HG03196 (cell line): ENCODE results near the gene ARHGEF7.
A peak's percentile ranks its signal among the peaks of the same experiment; 100 is the strongest.
"Not testable (repeated sequence)": the region's sequence is repeated elsewhere in the genome, so short reads cannot be mapped to it uniquely, and the experiment has no call there.

Experiments
- ATAC-seq: cut with Tn5 transposase; IDR thresholded peaks from one replicate; pipeline ENCODE4 v1.9.1; 2021; ENCODE audit not compliant: unreplicated experiment

ARHGEF7 gene

DNA sequence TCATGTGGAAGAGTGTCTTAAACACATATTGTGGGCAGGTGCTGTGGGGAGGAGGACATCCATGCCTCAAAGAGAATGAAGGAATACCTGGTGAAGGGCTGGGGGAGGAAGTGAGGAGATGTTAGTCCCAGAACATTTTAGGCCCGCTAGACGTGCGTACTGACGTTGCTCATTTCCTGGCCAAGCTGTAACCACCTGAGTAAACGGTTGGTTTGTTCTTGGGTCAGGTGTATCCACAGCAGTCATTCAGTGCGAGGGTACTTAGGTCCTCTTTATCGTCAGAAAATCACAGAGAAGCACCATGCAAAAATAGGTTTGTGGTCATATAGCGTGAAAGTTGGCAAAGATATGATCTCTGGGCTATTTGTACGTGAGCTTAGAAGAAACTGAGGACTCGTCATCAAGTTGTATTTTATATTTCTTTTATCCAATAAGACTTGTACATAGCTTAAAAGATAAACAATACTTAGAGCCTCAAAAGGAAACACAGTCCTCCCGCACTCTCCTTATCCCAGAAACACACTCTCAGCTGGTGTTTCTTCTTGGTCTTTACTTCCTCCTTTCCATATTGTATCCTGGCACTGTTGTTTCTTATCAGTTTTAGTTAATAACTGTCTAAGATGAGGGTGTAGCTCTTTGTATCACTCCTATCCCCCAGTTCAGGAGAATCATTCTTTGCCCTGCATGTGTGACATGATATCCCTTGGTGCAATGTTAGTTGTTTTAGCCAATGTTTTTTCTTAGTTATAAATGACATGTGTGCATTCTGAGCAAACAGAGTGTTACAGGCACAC is 52.0 kb downstream of the ARHGEF7 start:
- no peak for ATAC-seq

DNA sequence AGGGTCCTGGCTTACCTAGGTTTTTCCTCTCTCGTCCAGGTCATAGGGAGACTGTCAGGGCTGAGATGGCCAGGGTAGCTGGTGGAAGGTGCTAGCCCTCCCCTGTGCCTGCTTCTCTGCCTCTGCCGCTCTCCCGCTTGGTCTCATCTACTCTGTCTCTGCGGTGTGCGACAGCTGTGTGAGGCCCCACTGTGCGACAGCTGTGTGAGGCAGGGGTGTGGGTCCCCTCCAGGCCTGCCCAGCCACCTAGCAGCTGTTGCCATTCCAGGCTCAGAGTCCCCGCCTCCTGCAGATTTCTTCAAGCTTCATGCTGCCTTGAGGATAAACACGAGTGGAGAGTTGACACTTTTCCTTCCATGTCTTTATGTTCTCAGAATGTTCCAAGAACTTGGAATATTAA is 53.0 kb downstream of the ARHGEF7 start:
- ATAC-seq: no peak

DNA sequence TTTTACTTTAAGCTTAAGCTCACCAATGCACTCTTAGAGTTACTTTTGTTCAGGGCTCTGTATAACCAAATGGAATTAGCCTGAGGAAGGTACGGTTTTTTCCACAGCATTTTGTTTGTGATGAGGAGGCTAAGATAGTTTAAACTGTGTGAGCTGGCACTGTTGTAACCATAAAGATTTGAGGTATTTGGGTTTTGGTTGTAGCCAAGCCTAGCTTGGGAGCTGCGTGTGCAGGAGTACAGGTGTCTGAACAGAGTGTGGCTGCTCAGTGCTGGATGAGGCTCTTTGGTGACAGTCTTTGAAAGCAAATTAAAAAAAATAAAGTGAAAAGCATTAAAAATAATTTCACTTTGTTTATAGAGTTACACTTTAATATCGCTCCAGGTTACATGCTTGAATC is 56.0 kb downstream of the ARHGEF7 start:
- no peak for ATAC-seq

DNA sequence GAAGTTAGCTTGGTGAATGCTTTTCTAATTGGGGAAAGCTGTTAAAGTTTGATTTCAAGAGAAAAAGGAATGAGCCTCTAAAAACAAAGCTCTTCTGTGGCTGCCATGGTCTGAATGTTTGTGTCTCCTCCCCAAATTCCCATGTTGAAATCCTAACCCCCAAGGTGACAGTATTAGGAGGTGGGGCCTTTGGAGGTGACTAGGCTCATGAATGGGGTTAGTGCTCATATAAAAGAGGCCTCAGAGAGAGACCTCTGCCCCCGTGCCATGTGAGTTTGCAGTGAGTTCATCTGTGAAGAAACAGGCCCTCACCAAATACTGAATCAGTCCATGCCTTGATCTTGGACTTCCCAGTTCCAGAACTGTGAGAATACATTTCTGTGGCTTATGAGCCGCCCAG is 56.5 kb downstream of the ARHGEF7 start:
- no peak for ATAC-seq

DNA sequence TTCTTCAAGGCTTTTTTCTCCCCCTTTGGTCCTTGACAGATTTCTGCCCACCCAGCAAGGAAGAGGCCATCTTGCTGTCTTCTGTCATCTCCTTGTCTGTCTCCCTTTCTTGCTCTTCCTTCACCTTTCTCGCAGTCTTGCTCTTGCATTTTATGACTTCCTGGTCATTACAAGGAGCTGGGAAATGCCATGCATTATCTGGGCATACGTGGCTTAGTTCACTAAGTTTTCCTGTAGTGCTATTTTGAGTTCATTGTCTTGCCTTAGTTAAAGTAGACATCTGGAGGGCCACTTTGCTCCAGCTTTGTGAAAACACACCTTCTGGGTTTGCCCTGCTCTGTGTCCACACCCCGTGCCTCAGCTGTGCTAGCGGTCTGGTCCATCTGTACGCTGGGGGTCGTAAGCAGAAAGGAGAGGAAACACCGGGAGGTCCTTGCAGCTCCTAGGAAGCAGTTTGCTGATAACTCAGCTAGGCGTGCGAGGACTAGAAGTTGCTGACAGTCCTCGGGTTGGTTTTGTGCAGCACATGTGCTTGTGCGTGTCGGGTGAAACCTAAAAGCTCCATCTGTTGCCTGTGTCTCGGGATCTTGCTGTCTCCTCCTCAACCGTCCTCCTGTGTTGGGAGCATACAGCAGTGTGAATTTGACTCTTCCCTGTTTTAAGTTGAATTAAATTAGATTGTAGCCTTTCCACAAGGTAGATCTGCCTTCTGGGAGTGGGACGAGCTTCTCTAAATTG is 59.4 kb downstream of the ARHGEF7 start:
- ATAC-seq: no peak

DNA sequence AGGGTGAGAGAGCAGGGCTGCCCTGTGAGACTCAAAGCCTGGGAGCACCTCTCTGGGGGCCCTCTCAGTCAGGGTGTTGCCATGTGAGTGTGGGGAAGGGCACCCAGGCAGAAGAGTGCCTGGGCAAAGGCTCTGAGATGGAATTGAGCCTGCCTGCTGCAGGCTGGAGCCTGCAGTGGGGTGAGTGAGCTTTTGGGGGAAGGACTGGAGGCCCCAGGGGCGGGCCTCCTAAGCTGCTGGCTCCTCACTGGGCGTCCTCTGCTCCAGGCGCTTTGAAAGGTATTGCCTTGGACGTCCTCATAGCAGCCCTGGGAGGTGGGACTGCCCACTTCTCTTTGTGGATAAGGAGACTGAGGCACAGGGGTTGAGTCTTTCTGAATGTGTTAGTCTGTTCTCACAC is 60.3 kb downstream of the ARHGEF7 start:
- no peak for ATAC-seq

DNA sequence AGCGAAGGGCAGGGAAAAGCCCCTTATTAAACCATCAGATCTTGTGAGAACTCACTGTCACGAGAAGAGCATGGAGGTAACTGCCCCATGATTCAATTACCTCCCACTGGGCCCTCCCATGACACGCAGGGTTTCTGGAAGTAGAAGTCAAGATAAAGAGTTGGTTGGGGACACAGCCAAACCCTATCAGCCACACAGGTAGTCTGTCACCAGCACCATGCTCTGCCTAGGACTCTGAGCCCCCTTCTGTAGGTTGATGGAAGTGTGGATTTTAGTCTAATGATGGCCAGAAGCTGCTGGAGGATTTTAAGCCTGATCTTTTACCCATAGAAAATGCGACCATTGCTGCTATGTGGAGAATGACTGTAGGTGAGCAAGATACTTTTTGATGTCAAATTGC is 60.8 kb downstream of the ARHGEF7 start:
- ATAC-seq: no peak

DNA sequence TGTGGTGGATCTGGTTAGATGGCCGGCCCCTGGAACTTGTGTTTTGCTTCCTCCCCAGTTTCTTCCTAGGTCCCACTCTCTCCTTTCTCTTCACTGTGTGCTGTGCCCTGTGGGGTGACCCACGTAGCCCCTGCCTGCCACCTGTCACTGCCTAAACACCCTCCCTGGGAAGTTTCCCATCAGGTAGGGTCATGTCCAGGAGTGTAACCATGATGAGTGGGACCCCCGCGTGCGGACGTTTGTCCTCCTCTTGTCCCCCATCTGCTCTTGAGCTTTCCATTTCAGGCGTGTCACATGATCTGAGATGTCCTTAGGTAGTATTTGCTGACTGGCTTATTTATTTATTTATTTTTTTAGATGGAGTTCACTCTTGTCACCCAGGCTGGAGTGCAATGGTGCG is 61.3 kb downstream of the ARHGEF7 start:
- no peak for ATAC-seq

DNA sequence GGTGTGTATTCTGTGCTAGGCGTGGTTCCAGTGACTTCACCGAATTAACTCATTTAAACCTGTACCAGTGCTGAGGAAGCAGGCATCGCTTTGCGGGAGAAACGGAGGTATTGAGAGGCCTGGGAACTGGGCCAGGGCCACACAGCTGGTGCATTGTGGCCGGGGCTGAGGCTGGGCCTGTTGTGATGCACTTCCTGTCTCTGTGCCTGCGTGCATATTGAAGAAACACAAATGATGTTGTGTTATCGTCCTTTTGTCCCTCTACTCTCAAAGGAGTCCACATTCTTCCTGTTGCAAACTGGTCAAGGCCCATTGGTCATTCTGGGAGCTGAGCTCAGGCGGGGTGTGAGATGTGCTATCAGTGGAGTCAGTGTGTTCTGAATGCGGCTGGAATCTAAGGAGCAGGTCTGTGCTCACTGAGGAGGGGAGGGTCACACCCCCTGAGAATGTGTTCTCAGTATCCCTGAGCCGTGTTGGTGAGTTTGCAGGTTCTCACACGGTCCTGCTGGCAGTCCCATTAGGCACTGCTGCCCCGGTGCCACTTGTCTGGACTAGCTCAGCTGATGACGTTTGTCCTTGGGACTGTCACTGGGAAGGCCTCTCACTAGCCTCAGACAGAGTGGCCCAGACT is 62.1 kb downstream of the ARHGEF7 start:
- ATAC-seq: peak; percentile 49

DNA sequence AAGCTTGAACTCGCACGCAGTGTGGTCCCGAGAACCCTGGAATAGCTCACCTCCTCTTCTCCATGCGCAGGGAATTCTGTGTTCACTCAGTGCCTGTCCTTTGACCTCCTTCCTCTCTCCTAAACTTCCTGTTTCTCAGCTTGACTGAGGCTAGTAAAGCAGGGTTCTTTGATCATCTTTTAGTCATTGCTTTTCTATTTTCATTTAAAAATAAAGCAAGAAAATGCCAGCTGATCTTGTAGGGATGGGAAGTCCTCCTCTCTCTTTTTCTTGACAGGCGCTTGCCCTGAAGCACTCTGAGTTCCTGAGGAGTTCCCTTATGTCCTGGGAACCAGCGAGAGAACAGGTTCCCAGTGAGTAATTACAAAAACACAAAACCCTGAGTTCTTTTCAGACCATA is 62.8 kb downstream of the ARHGEF7 start:
- no peak for ATAC-seq

DNA sequence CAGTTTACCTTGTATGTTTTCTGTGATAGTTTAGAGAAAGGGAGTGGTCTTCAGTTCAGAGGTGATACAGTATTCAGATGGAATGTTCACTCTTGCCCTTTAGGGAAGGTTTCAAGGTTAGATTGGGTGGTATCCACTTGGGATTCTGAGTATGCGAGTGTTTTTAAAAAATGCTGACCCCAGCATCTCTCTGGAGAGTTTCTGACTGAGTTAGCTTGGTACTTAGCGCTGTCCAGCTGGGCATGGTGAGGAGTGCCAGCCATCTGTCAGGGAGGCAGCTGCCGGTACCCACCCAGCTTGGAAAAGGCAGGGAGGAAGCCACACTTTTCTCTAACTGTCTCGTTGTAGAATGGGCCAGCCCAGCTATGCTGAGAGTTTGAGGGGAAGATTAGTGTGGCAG is 63.3 kb downstream of the ARHGEF7 start:
- ATAC-seq: no peak

DNA sequence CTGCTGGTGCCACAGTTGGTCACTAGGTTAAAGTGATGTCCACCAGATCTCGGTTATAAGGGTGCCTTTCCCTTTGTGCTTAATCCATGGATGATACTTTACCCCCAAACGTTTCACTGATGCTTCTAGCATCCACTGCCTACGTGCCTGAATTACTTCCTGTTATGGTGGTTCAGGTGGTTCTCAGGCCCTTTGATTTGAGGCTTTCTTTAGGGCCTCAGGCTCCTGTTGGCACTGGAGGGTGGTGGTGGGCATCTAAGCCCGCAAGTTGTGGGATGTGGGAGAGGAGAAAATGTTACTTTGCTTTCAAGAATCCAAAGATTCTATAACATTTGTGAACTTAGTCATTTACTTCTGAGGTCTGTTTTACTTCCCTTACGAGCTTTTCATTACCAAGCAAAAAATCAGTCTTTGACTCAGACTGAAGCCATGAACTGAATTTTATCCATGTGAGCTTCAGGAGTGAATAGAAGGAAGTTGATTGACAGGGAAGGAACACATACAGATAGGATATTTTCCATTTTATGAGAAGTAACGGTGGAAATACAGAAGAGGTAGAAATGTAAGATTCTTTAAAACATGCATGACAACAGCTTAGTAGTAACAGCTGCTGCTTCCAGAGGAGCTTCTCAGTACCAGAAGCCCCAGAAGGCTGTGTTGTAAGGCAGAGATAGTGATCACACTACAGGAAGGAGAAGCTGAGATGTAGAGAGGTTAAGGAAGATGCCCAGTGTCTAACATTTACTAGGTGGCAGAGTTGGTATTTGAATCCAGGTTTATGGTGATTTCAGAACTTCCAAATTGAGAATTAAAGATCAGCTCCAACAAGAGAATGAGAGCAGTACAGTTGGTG is 65.0 kb downstream of the ARHGEF7 start:
- no peak for ATAC-seq

DNA sequence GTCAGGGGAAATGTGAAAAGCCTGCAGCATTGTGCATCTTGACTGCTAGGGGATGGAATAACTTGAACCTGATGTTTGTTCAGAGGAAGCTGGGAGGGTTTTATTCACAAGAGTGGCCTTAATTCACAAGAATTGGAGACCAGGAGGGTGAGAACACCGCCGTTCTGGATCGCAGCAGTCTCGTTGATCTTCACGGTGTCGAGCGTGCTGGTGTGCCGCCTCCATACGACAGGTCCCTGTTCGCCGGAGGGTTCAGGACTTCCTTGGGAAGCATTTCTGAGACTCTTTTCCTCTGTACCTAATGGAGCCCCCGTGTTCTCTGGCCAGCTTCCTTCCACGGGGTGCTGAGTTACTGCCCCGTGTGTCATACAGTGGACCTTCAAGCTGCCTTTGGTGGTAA is 66.9 kb downstream of the ARHGEF7 start:
- ATAC-seq: no peak

DNA sequence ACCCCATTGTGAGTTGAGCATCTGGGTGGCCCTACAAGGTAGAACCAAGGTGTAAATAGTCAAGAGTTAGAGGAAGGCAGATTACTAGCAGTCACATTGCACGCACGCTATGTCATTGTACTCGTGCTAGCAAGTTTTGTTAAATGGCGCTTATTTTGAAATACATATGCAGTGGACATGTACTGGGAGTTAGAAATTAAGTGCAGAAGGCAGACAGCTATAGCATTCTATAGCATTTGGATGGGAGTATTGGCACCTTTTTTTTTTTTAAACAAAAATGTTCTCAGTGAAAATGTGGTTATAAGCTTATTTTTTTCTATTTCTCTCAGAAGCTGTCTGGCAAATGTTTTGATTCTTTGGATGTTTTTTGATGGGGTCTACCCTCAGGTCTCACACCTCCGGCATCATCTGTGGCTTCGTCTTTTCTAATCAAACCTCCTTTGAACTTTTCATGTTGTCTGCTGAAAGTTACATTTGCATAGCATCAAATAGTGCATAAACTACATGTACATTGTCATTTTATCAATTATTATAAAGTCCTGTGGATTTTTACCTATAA is 68.1 kb downstream of the ARHGEF7 start:
- no peak for ATAC-seq

DNA sequence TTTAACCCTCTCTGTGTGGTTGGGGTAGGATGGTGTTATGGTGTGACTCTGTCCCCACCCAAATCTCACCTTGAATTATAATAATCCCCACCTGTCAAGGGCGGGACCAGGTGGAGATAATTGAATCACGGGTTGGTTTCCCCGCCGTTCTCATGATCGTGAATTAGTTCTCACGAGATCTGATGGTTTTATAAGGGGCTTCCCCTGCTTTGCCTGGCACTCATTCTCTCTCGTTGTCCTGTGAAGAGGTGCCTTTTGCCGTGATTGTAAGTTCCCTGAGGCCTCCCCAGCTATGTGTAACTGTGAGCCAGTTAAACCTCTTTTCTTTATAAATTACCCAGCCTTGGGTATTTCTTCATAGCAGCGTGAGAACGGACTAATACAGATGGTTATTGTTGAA is 68.8 kb downstream of the ARHGEF7 start:
- ATAC-seq: no peak

DNA sequence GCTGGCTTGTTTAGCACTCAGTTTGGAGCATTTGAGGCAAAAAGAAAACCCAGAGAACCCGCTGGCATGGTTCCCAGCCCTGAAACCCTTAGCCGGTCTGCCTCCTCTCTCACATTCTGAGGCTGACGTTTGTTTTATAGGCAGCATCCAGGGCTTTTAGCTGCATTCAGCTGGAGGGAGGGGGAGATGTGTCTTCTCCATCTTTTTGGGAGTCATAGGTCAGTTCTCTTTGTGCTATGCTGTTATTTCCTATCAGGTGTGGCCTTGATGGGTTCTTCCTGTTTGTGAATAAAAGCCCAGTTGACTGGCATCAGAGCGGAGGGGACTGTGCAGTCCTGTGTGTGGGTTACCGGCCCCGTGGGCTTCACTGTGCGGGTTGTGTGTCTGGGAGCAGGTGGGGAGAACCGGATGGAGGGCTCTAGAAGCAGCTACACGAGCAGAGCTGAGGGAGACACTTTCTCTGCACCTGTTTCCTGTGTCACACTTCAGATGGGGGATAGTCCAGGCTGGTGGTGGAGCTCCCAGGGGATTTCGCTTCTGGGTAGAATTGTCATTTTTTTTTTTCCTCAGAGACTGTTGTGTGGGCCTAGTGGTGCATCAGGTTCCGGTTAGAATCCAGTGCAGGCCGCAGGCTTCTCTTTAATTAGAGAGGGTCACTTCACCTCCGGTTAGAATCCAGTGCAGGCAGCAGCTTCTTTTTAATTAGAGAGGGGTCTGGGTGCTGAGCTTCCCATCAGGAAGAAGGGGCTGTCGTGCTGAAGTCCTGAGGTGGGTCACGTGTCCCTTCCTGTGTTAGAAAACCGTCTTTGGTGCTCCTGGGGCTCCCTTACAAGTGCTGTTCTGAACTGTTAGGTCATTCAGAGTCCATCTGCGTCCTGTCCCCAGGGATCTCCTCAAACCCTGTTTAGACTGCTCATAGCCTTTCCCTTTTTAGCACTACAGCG is 69.6 kb downstream of the ARHGEF7 start:
- ATAC-seq: peak; percentile 91

DNA sequence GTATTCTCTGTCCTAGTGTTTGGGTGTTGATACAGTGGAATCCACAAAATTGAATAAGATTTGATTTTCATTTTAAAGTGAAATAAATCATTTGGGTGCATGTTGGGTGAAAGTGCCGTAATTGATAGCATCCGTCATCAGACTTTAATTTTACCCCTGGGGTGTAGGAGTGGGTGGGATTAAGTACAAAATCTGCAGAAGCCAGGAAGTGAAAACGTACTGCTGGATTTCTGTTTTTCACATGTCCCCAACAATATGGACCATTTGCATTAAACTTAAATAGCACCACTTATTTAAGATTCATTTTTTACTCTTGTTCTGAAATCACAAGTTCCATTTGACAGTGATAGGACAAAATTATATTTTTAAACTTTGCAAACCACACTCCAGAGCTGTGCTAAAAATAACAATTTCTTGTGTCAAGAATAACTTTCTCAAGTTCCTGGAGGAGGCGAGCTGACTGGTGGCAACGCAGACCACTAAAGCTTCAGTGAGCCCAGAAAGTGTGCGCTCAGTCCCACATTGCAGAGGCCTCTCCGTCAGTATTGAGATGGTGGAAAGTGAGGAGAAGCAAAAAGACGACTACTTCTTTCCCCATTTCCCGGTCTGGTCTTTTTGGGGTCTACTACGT is 71.3 kb downstream of the ARHGEF7 start:
- ATAC-seq: no peak

DNA sequence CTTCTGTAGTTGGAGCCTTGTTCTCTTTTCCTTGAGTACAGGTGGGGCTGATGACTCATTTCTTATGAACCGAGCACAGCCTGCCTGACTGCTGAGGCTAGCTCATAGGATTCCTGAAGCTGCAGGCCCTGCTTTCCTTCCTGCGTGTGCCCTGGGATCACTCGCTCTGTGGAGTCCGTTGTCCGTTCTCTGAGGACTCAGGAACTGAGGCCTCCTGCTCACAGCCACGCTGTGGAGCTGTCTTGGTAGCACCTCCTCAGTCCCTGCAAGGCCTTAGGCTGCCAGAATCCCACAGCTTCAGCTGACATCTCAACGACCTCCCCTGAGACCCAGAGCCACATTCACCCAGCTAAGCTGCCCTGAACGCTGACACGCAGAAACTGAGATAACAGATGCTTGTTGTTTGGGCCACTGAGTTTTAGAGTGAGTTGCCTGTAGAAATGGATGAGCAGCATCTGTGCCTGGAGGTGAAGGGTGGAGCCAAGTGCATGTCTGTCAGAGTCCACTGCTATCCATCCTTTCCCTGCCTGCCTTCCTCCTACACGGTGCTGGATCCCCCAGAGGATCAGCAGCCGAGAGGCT is 72.9 kb downstream of the ARHGEF7 start:
- ATAC-seq: no peak

DNA sequence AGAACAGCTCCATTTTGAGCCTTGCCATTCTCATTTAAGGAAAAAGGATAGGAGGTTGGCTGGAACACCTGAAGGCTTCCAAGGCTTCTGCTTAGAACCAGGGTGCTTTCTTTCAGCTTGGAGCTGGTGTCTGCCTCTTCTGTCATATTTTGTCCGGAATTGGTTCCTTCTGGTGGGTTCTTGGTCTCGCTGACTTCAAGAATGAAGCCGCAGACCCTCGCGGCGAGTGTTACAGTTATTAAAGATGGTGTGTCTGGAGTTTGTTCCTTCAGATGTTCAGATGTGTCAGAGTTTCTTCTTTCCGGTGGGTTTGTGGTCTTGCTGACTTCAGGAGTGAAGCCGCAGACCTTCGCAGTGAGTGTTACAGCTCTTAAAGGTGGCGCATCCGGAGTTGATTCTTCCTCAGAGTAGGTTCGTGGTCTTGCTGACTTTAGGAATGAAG is 74.0 kb downstream of the ARHGEF7 start:
- not testable (repeated sequence) for ATAC-seq
